ENCODE measurements around the gene HAUS5. TPM values are rescaled to one million over a fixed set of nuclear protein-coding genes. Genes with fewer than 3 reads are reported as not detected.
A peak's percentile ranks its signal among the peaks of the same experiment; 100 is the strongest.

Gene HAUS5
- total RNA-seq, 1 experiment from 2014 or later: 35.3 TPM

- CTCF ChIA-PET: interaction anchor here (0.6 to 0.7 kb wide), 3 partner anchors 31 to 171 kb away, joined by 3 to 5 read pairs (median 5); partner anchors contain the start of gene IGFLR1
- H3K4me3 Mint-ChIP-seq (ENCODE audit: low read depth, unreplicated experiment): no peak overlapping the region
- no peaks in the 10 kb centered on the region for H3K9me3 Mint-ChIP-seq (ENCODE audit: low read depth, unreplicated experiment)
- no peaks in the 10 kb centered on the region for H3K27me3 Mint-ChIP-seq (ENCODE audit: unreplicated experiment)
- peaks cover 13% of the 10 kb centered on the region for H3K4me1 Mint-ChIP-seq (ENCODE audit: low read depth, unreplicated experiment)
- intact Hi-C loops (cut with micrococcal nuclease; ENCODE audit: unreplicated experiment): no loop called here
- peaks cover 85% of the 10 kb centered on the region for H3K36me3 Mint-ChIP-seq (ENCODE audit: insufficient read depth, unreplicated experiment)
- no peak for TF ChIP-seq CTCF (IDR thresholded peaks at IDR 0.05; ENCODE audit: unreplicated experiment)
- no peak overlapping the region for H3K27ac Mint-ChIP-seq (ENCODE audit: unreplicated experiment)
- BruUV-seq (replicated peaks): no TSS peak
- no peak for DNase-seq
Measured at GRCh38 chr19:35655600-35655999, 43.1 kb downstream of the HAUS5 start.

GRCh38 chr19:35656700-35657099, 44.2 kb downstream of the HAUS5 start:
- H3K27me3 Mint-ChIP-seq (ENCODE audit: unreplicated experiment): no peaks in the 10 kb centered on the region
- peaks cover 81% of the 10 kb centered on the region for H3K36me3 Mint-ChIP-seq (ENCODE audit: insufficient read depth, unreplicated experiment)
- H3K4me3 Mint-ChIP-seq (ENCODE audit: low read depth, unreplicated experiment): no peak overlapping the region
- no peak for TF ChIP-seq CTCF (IDR thresholded peaks at IDR 0.05; ENCODE audit: unreplicated experiment)
- peaks cover 3% of the 10 kb centered on the region for H3K4me1 Mint-ChIP-seq (ENCODE audit: low read depth, unreplicated experiment)
- DNase-seq: no peak
- no peaks in the 10 kb centered on the region for H3K9me3 Mint-ChIP-seq (ENCODE audit: low read depth, unreplicated experiment)
- CTCF ChIA-PET: no interaction called here
- intact Hi-C loops (cut with micrococcal nuclease; ENCODE audit: unreplicated experiment): no loop called here
- H3K27ac Mint-ChIP-seq (ENCODE audit: unreplicated experiment): no peak overlapping the region
- BruUV-seq (replicated peaks): no TSS peak

- Mint-ChIP-seq H3K27me3 (ENCODE audit: unreplicated experiment) (no peaks in the 10 kb centered on the region), H3K36me3 (ENCODE audit: insufficient read depth, unreplicated experiment) (peaks cover 67% of the 10 kb centered on the region), H3K4me1 (ENCODE audit: low read depth, unreplicated experiment) (no peaks in the 10 kb centered on the region), H3K27ac (ENCODE audit: unreplicated experiment) (no peak overlapping the region), H3K4me3 (ENCODE audit: low read depth, unreplicated experiment) (no peak overlapping the region), H3K9me3 (ENCODE audit: low read depth, unreplicated experiment) (no peaks in the 10 kb centered on the region)
- peak; percentile 41 for TF ChIP-seq CTCF (IDR thresholded peaks at IDR 0.05; ENCODE audit: unreplicated experiment)
- BruUV-seq (replicated peaks): no TSS peak
- no peak for DNase-seq
- CTCF ChIA-PET: no interaction called here
- intact Hi-C loops (cut with micrococcal nuclease; ENCODE audit: unreplicated experiment): no loop called here
Measured at GRCh38 chr19:35657904-35658700, 45.6 kb downstream of the HAUS5 start.

- intact Hi-C loops (cut with micrococcal nuclease; ENCODE audit: unreplicated experiment): no loop called here
- Mint-ChIP-seq H3K36me3 (ENCODE audit: insufficient read depth, unreplicated experiment) (peaks cover 37% of the 10 kb centered on the region), H3K4me1 (ENCODE audit: low read depth, unreplicated experiment) (no peaks in the 10 kb centered on the region), H3K4me3 (ENCODE audit: low read depth, unreplicated experiment) (no peak overlapping the region), H3K27me3 (ENCODE audit: unreplicated experiment) (peaks cover 14% of the 10 kb centered on the region), H3K27ac (ENCODE audit: unreplicated experiment) (no peak overlapping the region), H3K9me3 (ENCODE audit: low read depth, unreplicated experiment) (no peaks in the 10 kb centered on the region)
- BruUV-seq (replicated peaks): no TSS peak
- no peak for DNase-seq
- CTCF ChIA-PET: interaction anchor here (0.7 to 1.2 kb wide), 2 partner anchors 30 to 113 kb away, joined by 3 read pairs; no protein-coding TSS in a partner anchor
- no peak for TF ChIP-seq CTCF (IDR thresholded peaks at IDR 0.05; ENCODE audit: unreplicated experiment)
Measured at GRCh38 chr19:35661995-35662340, 49.4 kb downstream of the HAUS5 start.

Data from Calu3 (cell line).